UCSD-AML1 (cell line): ENCODE results near the gene NALF2.

Experiments
- DNase-seq: peaks from one replicate; lab custom pipeline; 2025; ENCODE audit not compliant: unreplicated experiment; lab: John Stamatoyannopoulos, UW

Gene NALF2

DNA sequence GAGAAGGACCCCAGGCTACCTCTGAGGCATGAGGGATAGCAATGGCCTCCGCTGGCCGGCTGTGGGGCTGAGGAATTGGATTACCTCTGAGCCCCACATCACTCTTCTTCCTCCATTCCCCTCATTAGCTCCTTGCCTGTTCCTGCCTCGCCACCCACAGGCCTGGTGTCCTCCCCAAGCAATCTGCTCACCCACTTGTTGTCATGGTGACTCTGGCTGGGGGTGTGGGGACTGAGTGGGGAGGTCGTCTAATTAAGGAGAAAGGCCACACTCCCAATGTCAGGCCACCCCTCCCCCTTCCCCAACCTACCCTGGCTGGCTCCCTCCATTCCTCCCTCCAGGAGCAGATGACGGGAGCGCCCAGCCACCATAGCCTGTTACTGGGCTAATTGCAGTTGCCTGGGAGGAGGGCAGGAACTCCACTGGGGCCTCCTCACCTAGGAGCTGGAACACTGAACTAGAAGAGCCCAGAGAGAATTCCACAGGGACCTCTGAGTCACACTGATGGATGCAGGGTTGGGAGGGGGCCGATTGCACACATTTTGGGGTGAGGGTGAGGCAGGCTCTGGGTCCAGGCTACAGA is 20.7 kb downstream of the NALF2 start:
- DNase-seq = no peak

DNA sequence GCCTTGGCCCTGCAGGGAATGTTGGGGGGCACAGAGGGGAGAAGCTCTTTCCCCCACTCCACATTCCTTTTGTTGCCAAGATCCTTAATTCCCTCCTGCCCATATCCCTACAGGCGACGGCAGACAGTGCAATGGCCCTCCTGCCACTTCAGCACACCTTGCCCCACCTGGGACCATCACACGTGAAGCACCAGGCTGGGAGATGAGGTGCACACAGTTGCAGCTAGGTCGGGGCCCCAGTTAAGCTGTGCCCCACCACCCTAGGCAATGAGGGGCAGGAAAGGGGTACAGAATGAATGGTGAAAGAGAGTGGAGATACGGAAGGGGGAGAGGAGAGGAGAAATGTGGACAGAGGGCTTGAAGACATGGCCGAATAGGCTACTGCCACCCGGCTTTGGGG is 26.2 kb downstream of the NALF2 start:
- DNase-seq = no peak

DNA sequence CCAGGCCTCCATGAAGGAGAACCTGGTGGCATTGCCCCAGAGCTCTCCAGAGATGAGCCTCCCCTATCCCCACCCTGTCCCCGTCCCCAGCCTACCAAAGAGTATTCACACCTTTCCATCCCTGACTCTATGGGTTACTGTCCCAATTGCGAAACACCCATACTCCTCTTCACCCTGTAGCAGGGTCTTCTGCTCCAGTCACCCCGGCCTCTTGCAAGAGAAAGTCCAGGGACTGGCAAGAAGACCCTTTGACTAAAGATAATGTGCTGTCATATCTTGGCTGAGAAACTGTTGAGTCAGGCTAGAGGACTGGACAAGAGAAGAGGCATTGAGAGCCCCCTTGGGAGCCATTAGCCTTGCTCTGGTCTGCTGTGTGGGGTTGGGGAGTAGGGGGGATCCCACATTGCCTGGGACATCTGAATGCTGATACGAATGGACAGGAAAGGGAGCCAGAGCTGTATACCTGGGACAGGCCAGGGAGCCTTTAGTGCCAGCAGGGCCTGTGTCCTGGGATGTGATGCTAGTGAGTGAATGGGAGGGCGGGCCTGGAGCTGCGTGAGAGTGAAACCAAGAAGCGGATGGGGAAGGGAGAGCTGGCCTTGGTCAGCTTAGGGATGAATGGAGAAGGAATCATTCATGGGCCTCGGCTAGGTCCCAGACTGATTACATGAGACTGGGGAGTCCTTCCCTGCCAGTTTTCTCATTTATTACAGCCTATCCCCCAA is 27.1 kb downstream of the NALF2 start:
- DNase-seq = no peak

DNA sequence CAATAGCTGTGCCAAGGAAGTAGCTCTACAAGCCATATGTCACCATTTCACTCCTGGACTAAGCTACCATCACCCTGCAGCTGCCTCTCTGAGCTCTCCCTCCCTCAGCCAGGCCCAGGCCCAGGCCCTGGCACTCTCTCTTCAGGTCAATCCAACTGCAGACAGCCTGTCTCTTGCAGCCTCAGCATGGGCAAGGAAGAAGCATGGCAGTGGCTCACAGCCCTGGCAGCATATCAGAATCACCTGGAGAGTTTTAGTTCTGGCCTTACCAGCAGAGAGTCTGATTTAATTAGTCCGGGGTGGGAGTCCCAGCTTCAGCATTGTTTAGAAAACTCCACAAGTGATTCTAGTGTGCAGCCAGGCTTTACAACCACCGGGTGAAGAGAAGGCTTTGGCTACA is 31.5 kb downstream of the NALF2 start:
- DNase-seq = no peak

DNA sequence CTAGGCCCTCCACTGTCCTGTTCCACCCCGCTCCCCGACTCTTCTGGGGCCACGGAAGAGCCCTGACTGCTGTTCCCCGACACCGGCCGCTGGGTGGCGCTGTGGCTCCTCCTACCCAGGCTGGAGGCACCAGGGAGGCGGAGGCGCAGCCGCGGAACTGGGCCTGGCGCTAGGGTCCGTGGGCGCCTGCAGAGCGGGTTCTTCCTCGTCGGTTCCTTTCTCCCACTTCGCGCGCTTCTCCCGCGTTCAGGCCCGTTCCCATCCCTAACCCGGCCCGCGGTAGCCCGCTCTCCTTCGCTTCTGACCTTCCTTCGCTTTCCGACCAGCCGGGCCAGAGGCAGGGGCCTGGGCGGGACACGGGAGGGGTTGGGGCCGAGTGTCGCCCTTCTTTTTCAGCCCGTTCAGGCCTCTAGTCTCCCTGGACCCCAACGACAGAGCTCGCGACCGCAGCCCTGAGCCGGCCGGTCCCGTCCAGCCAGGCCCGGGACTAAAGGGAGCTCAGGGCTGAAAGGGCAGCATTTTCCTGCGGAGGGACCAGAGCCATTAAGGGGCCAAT is 34.3 kb downstream of the NALF2 start:
- peak; percentile 64 for DNase-seq

DNA sequence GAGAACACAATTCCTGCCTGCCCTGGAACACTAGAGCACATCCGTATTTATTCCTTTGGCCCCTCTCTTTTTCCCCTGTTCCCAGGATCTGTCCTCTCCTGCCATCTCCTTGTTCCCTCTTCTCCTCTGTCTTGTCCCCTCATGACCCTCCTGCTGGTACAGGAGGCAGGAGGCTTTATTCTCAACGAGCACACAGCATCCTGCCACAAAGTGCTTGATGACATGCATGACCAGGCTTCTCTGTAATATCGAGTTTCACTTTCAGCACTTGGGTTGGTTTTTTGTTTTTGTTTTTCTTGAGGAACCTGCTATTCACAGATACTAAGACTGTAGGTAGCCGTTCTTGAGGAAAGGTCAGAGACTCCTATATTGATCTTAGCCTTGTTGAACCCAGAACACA is 35.3 kb downstream of the NALF2 start:
- DNase-seq = no peak

DNA sequence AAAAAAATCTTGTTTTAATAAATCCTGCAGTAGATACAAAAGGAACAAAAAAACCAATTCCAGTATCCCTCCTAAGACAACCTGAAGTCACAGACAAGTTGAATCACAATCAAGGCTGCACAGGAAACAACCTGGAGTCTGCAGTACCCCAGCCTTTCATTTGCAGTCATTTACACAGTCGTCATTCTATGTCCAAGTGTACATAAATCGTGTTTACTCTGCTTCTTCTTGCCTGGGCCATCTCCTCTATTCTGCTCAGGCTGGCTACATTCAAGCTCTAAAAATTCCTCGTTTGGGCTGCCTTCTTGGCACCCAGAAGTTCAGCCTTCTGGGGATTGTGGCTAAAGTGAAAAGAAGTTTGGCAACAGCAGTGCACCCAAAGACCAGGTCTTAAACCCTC is 37.8 kb downstream of the NALF2 start:
- no peak for DNase-seq

DNA sequence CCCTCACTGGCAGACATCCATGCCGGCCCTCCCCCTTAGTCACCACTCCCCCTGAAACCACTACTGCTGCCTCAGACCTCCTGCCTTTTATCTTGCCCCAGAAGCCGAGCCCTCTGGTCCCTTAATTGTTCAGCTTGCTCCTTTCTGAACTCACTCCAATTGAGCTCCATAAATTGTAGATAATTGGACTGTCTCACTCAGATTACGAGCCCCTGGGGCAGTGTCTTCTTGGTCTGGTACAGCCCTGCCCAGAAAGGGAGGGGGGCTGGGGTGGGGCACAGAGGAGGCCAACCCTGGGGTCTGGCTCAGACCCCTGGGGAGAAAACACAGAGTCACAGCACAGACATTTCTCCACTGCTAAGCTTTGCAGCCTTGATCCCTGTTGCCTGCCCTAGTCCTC is 39.4 kb downstream of the NALF2 start:
- no peak for DNase-seq

DNA sequence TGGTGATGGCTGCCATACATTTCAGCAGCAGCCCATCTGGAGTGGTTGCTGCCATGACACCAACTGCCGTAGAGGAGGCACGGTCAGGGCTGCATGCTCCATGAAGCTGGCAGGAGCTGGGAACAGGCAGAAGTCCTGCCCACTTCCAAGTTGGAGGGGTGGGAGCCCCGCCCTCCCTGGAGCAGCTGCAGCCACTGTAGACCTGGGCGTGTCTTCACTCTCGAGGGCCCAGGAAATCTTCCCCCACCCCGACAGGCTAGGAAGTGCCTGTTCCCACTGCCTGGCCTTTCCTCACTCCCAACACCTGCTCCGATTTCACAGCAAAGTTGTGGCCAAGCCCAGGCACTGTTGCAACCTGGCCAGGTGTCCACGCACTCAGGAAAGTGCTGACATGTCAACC is 42.3 kb downstream of the NALF2 start:
- no peak for DNase-seq

DNA sequence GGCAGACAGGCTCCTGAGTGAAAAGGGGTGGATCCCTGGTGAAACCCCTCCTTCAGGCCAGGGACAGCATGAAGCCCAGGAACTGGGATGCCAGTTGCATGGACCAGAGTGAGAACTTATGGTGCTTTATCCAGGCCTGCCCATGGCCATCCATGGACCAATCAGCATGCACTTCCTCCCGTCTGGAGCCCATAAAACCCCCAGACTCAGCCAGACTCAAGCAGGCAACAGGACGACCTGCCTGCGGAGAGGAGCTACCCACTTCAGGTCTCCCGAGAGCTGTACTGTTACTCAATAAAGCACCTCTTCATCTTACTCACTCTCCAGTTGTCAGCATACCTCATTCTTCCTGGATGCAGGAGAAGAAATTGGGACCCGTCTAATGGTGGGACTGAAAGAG is 42.9 kb downstream of the NALF2 start:
- DNase-seq = no peak

DNA sequence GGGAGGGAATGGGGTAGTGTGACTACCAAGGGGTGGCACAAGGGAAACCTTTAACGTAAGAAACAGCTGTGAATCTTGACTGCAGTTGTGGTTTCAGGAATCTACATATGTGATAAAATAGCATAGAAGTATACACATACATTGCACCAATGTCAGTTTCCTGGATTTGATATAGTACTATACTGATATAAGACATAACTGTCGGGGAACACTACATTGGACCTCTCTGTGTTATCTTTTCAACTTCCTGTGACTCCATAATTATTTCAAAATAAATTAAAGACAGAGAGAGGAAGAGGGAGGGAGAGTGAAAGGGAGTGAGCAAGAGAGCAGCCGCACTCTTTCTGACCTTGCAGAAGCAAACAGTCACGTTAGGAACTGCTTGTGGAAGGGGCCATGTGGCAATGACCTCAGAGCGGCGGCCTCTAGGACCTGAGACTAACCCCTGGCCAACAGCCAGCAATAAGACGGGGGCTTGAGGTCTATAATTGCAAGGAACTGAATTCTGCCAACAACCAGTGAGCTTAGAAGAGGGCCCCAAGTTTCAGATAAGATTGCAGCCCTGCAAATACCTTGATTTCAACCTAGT is 47.4 kb downstream of the NALF2 start:
- no peak for DNase-seq

DNA sequence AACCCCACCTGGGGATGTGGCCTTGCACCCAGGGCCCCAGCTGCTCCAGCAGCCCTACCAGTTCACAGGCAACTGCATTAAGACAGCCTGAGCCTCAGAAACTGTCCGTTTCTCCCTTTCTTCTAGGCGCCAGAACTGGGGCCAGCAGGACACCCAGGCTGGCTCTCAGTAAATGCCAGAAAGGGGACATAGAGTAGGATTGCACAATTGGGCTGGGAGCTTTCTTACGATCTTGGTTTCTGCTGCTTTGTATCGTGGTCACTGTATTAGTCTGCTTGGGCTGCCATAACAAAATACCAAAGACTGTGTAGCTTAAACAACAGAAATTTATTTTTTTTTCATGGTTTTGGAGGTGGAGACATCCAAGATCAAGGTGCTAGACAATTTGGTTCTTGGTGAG is 48.4 kb downstream of the NALF2 start:
- DNase-seq = no peak
